Ovary (tissue), 9 donors: ENCODE results near the gene ARHGEF4. TPM values are rescaled to one million over a fixed set of nuclear protein-coding genes. Genes with fewer than 3 reads are reported as not detected.

Experiments used
- DNase-seq, 5 donors: peaks; one replicate each; pipeline ENCODE4 v3.0.0-alpha.2; 2019 to 2020
- H3K27ac ChIP-seq, 2 donors: fragments of 200-600 bp; one replicate each; pipeline versions ENCODE4 v1.5.1 to v1.8.0; 2019 to 2022
- H3K27me3 ChIP-seq: fragments of 200-600 bp; one replicate; pipeline ENCODE4 v1.8.0; 2022
- H3K36me3 ChIP-seq: fragments of 200-600 bp; sonication (generic); one replicate; pipeline ENCODE4 v1.5.1; 2019
- H3K4me1 ChIP-seq: one replicate; pipeline ENCODE4 v1.8.1; 2013; ENCODE audit warnings: mild to moderate bottlenecking, moderate library complexity; ENCODE audit not compliant: insufficient read depth
- H3K4me3 ChIP-seq: fragments of 200-600 bp; sonication (generic); one replicate; pipeline ENCODE4 v1.5.1; 2017
- H3K9me3 ChIP-seq, 2 donors: fragments of 200-600 bp in 1 of 2; sonication (generic) in 1 of 2; one replicate each; pipeline versions ENCODE4 v1.5.1 to v1.8.1; 2013 to 2019; ENCODE audit warnings: mild to moderate bottlenecking in 1 of 2, moderate library complexity in 1 of 2
- CTCF ChIP-seq, 3 donors: fragments of 450-650 bp in 2 of 3; fragments of 200-600 bp in 1 of 3; IDR thresholded peaks; one replicate each; pipeline versions ENCODE4 v1.5.1 to v1.8.0; 2016 to 2022; ENCODE audit warnings: antibody characterized with exemption in 3 of 3, mild to moderate bottlenecking in 1 of 3
- EP300 ChIP-seq: sonication (generic); formaldehyde crosslinking; IDR thresholded peaks from one replicate; pipeline ENCODE4 v1.6.1; 2017; ENCODE audit warnings: antibody characterized with exemption
- POLR2A ChIP-seq: fragments of 450-650 bp; IDR thresholded peaks from one replicate; pipeline ENCODE4 v1.6.1; 2017; ENCODE audit warnings: antibody characterized with exemption, mild to moderate bottlenecking, moderate library complexity
- WGBS, 3 donors: extraction: QIAGEN DNeasy Blood & Tissue Kit in 1 of 3; methylation state at CpG; one replicate each; pipeline versions ENCODE4 v1.1.5 to v1.1.7; 2013 to 2017; 5-methylcytosine and 5-hydroxymethylcytosine counted together
- intact Hi-C, 4 donors: fragments of 100-400 bp; cut with DNase I; formaldehyde crosslinking; loops; one replicate each; pipeline versions ENCODE4 v1.11.0 to v1.15.1; 2022 to 2023
- polyA plus RNA-seq, 2 donors: library from polyadenylated mRNA; stranded (reverse); fragments of 200-250 nt in 1 of 2; fragments of 350-450 nt in 1 of 2; fragmentation: Illumina TruSeq in 1 of 2; extraction: RNeasy Lipid Tissue Mini Kit (QIAGEN cat#74804) in 1 of 2; gene quantifications; one replicate each; pipeline ENCODE4 v1.2.3, GENCODE V29; 2013 to 2014
- total RNA-seq, 7 donors: library from RNA; depleted of rRNA in 2 of 7; stranded (reverse); fragments of >200 nt in 2 of 7; fragmentation: NEBNext Ultra II Directional in 3 of 7; extraction: Animal tissue kit (Norgen Biotek cat#: 25700) in 3 of 7; gene quantifications; one replicate each; pipeline versions ENCODE4 v1.1.0 to v1.2.4, GENCODE V29; 2016 to 2023
- donor health status: DM: no; HTN: no; CAD: no; lungs with moderate emphysema.
- donor health status: DM: no; HTN: no; CAD: no.
- donor health status: Bipolar disorder and iron deficiency.
- donor health status: DM: yes; HTN: yes; CAD: no.
- donor health status: DM: no; HTN: no; CAD: no.
- donor health status: DM: yes; HTN: yes; CAD: no.

The ARHGEF4 gene
- total and polyA plus RNA-seq, 9 donors: 8.6 to 27.4 (median 18.0) TPM

- 68 to 72% (median 70%) methylated on average over 5 of the region's 5 CpGs for WGBS, 3 donors
- no peaks in the 10 kb centered on the region for H3K27me3 ChIP-seq
- no peak overlapping the region for H3K27ac ChIP-seq
- TF ChIP-seq CTCF (IDR thresholded peaks at IDR 0.05): no peak
- no peaks in the 10 kb centered on the region for H3K36me3 ChIP-seq
- intact Hi-C loops: no loop called here
- no peaks in the 10 kb centered on the region for H3K4me1 ChIP-seq
- H3K4me3 ChIP-seq: no peak overlapping the region
- H3K9me3 ChIP-seq: no peaks in the 10 kb centered on the region
- DNase-seq: no peak
Observed at GRCh38 chr2:130997198-130997597, 160.5 kb downstream of the ARHGEF4 start.

GRCh38 chr2:130998561-130998960, 161.8 kb downstream of the ARHGEF4 start:
- intact Hi-C loops: no loop called here
- no peak for DNase-seq
- Histone ChIP-seq H3K27me3 (no peaks in the 10 kb centered on the region), H3K9me3 (no peaks in the 10 kb centered on the region), H3K27ac (no peak overlapping the region), H3K36me3 (no peaks in the 10 kb centered on the region), H3K4me3 (no peak overlapping the region), H3K4me1 (no peaks in the 10 kb centered on the region)
- WGBS, 3 donors: 72 to 79% (median 78%) methylated on average over 6 of the region's 6 CpGs
- no peak for TF ChIP-seq POLR2A
- no peak for TF ChIP-seq CTCF (IDR thresholded peaks at IDR 0.05)
- no peak for TF ChIP-seq EP300

GRCh38 chr2:131004446-131005209, 167.9 kb downstream of the ARHGEF4 start:
- Histone ChIP-seq H3K36me3 (no peaks in the 10 kb centered on the region), H3K27ac (no peak overlapping the region), H3K4me1 (no peaks in the 10 kb centered on the region), H3K9me3 (no peaks in the 10 kb centered on the region), H3K27me3 (no peaks in the 10 kb centered on the region), H3K4me3 (no peak overlapping the region)
- intact Hi-C loops: no loop called here
- TF ChIP-seq POLR2A (no peak), CTCF (IDR thresholded peaks at IDR 0.05) (no peak), EP300 (no peak)
- DNase-seq: no peak
- WGBS, 3 donors: 85 to 93% (median 92%) methylated on average over 11 of the region's 11 CpGs

GRCh38 chr2:131005216-131005935, 168.7 kb downstream of the ARHGEF4 start:
- Histone ChIP-seq H3K27ac (no peak overlapping the region), H3K36me3 (no peaks in the 10 kb centered on the region), H3K4me1 (no peaks in the 10 kb centered on the region), H3K27me3 (no peaks in the 10 kb centered on the region), H3K9me3 (no peaks in the 10 kb centered on the region), H3K4me3 (no peak overlapping the region)
- TF ChIP-seq CTCF (IDR thresholded peaks at IDR 0.05): no peak
- no peak for TF ChIP-seq EP300
- no peak for TF ChIP-seq POLR2A
- intact Hi-C loops: no loop called here
- no peak for DNase-seq
- WGBS, 3 donors: 73 to 75% (median 74%) methylated on average over 16 of the region's 16 CpGs
